H1 (cell line): Measurements from ENCODE around the gene EXOC1. TPM values are rescaled to one million over a fixed set of nuclear protein-coding genes. Genes with fewer than 3 reads are reported as not detected.
A peak's percentile ranks its signal among the peaks of the same experiment; 100 is the strongest.

Source experiments
- CTCF ChIA-PET: fragments of 300-600 bp; sonication (Branson Sonifier 250); formaldehyde crosslinking; loops from one replicate; lab custom pipeline; 2021; ENCODE audit not compliant: partially characterized antibody; lab: Charles Lee
- POLR2A ChIA-PET: fragments of 300-600 bp; sonication (Branson Sonifier 250); formaldehyde crosslinking; loops from one replicate; lab custom pipeline; 2021; ENCODE audit warnings: inconsistent platforms; ENCODE audit not compliant: partially characterized antibody; lab: Charles Lee
- DNase-seq, 2 experiments: peaks; one replicate each; pipeline versions ENCODE4 v3.0.0 to v3.0.0-alpha.2; 2010 to 2022; ENCODE audit warnings: low spot score in 2 of 2, low read depth in 1 of 2, mixed read lengths in 1 of 2
- FAIRE-seq: peaks from 2 replicates; lab custom pipeline; 2011; peaks lifted over from hg19 to GRCh38; lab: Jason Lieb, UNC
- H2AFZ ChIP-seq: 2 replicates; pipeline ENCODE4 v1.8.1; 2012; ENCODE audit warnings: low read length, inconsistent platforms
- H2AK5ac ChIP-seq: 2 replicates; pipeline ENCODE4 v1.6.1; 2013; ENCODE audit warnings: low read depth, low read length
- H2BK120ac ChIP-seq: replicated peaks from 2 replicates; pipeline ENCODE3; 2013; ENCODE audit warnings: low read depth, low read length, inconsistent platforms
- H2BK12ac ChIP-seq: 2 replicates; pipeline ENCODE4 v1.6.1; 2013; ENCODE audit warnings: low read depth, low read length
- H2BK15ac ChIP-seq: 2 replicates; pipeline ENCODE4 v1.6.1; 2013; ENCODE audit warnings: low read length
- H2BK20ac ChIP-seq: 2 replicates; pipeline ENCODE4 v1.6.1; 2013; ENCODE audit warnings: low read length
- H2BK5ac ChIP-seq: 2 replicates; pipeline ENCODE4 v1.6.1; 2013; ENCODE audit warnings: low read depth, low read length
- H3K14ac ChIP-seq: 2 replicates; pipeline ENCODE4 v1.6.1; 2013; ENCODE audit warnings: inconsistent platforms; ENCODE audit not compliant: insufficient read length
- H3K18ac ChIP-seq: 2 replicates; pipeline ENCODE4 v1.6.1; 2013; ENCODE audit warnings: low read length; ENCODE audit errors: extremely low read depth
- H3K23ac ChIP-seq: 2 replicates; pipeline ENCODE4 v1.6.1; 2013; ENCODE audit warnings: inconsistent platforms; ENCODE audit not compliant: insufficient read length
- H3K23me2 ChIP-seq: 2 replicates; pipeline ENCODE4 v1.6.1; 2013; ENCODE audit warnings: low read depth, low read length
- H3K27ac ChIP-seq: 2 replicates; pipeline ENCODE4 v1.6.1; 2011; ENCODE audit warnings: low read depth, low read length, inconsistent platforms
- H3K27me3 ChIP-seq, 4 experiments: replicated peaks in 1 of 4; 1 replicate in 1 of 4; 2 replicates in 3 of 4; pipeline versions ENCODE4 v1.6.1 to v1.8.1; 2011 to 2013; ENCODE audit warnings: low read length in 3 of 4, mild to moderate bottlenecking in 3 of 4, inconsistent platforms in 2 of 4, mixed read lengths in 2 of 4, moderate library complexity in 1 of 4; ENCODE audit not compliant: control insufficient read depth in 3 of 4, insufficient read depth in 3 of 4; ENCODE audit errors: extremely low read depth in 1 of 4
- H3K36me3 ChIP-seq, 4 experiments: 2 replicates each; pipeline versions ENCODE4 v1.6.1 to v1.8.1; 2011 to 2013; ENCODE audit warnings: mild to moderate bottlenecking in 4 of 4, low read length in 3 of 4, moderate library complexity in 2 of 4, control low read depth in 1 of 4, inconsistent platforms in 1 of 4; ENCODE audit not compliant: insufficient read depth in 4 of 4, control insufficient read depth in 2 of 4
- H3K4ac ChIP-seq: replicated peaks from 2 replicates; pipeline ENCODE3; 2013; ENCODE audit warnings: low read length, low read depth, mixed read lengths, inconsistent platforms; ENCODE audit not compliant: insufficient read length
- H3K4me1 ChIP-seq, 4 experiments: replicated peaks in 1 of 4; 1 replicate in 1 of 4; 2 replicates in 3 of 4; pipeline versions ENCODE4 v1.6.1 to v1.8.1; 2011 to 2013; ENCODE audit warnings: low read length in 3 of 4, inconsistent platforms in 2 of 4, mixed read lengths in 1 of 4; ENCODE audit not compliant: insufficient read depth in 4 of 4, control insufficient read depth in 3 of 4
- H3K4me2 ChIP-seq, 2 experiments: 2 replicates each; pipeline versions ENCODE4 v1.6.1 to v1.8.1; 2011 to 2013; ENCODE audit warnings: low read depth in 2 of 2, low read length in 2 of 2, control low read depth in 1 of 2, inconsistent platforms in 1 of 2, mild to moderate bottlenecking in 1 of 2; ENCODE audit not compliant: insufficient read depth in 1 of 2
- H3K4me3 ChIP-seq, 4 experiments: fragments of 200-600, 300-600 bp in 1 of 4; sonication (generic), shearing (Covaris generic), sonication (Bioruptor Twin) in 1 of 4; 2 replicates each; pipeline versions ENCODE4 v1.5.1 to v1.8.1; 2011 to 2016; ENCODE audit warnings: low read length in 4 of 4, low read depth in 3 of 4, control low read depth in 2 of 4, inconsistent platforms in 2 of 4, mild to moderate bottlenecking in 2 of 4, mixed read lengths in 1 of 4, moderate library complexity in 1 of 4; ENCODE audit not compliant: insufficient read depth in 2 of 4; ENCODE audit errors: extremely low read depth in 1 of 4
- H3K56ac ChIP-seq: replicated peaks from 2 replicates; pipeline ENCODE3; 2013; ENCODE audit warnings: low read depth, mild to moderate bottlenecking, mixed read lengths, low read length, inconsistent platforms; ENCODE audit not compliant: insufficient read length
- H3K79me1 ChIP-seq: 2 replicates; pipeline ENCODE4 v1.6.1; 2013; ENCODE audit warnings: low read depth, low read length, control low read depth
- H3K79me2 ChIP-seq, 2 experiments: 2 replicates each; pipeline versions ENCODE4 v1.6.1 to v1.8.1; 2012 to 2013; ENCODE audit warnings: low read length in 2 of 2, mild to moderate bottlenecking in 2 of 2, inconsistent platforms in 1 of 2; ENCODE audit not compliant: insufficient read depth in 2 of 2, control insufficient read depth in 1 of 2
- H3K9ac ChIP-seq, 4 experiments: replicated peaks in 1 of 4; 1 replicate in 1 of 4; 2 replicates in 3 of 4; pipeline versions ENCODE4 v1.6.1 to v1.8.1; 2011 to 2013; ENCODE audit warnings: low read depth in 3 of 4, low read length in 3 of 4, control low read depth in 2 of 4, mild to moderate bottlenecking in 2 of 4, moderate library complexity in 2 of 4, inconsistent platforms in 1 of 4; ENCODE audit errors: extremely low read depth in 1 of 4
- H3K9me3 ChIP-seq, 2 experiments: 2 replicates each; pipeline versions ENCODE4 v1.6.1 to v1.8.1; 2012 to 2013; ENCODE audit warnings: mild to moderate bottlenecking in 2 of 2, moderate library complexity in 2 of 2, control low read depth in 1 of 2, inconsistent platforms in 1 of 2, low read depth in 1 of 2, low read length in 1 of 2, mixed read lengths in 1 of 2; ENCODE audit not compliant: insufficient read depth in 2 of 2
- H4K20me1 ChIP-seq, 2 experiments: replicated peaks in 1 of 2; 2 replicates each; pipeline versions ENCODE3 to v1.8.1; 2011 to 2013; ENCODE audit warnings: inconsistent platforms in 2 of 2, low read length in 2 of 2, mild to moderate bottlenecking in 1 of 2; ENCODE audit not compliant: insufficient read depth in 2 of 2, control insufficient read depth in 1 of 2
- H4K5ac ChIP-seq: 2 replicates; pipeline ENCODE4 v1.6.1; 2013; ENCODE audit warnings: low read length, low read depth, mixed read lengths, inconsistent platforms; ENCODE audit not compliant: insufficient read length
- H4K8ac ChIP-seq: 2 replicates; pipeline ENCODE4 v1.8.0; 2013; ENCODE audit warnings: mild to moderate bottlenecking, moderate library complexity, low read length, inconsistent platforms; ENCODE audit not compliant: insufficient read depth; ENCODE audit errors: extremely low read depth
- H4K91ac ChIP-seq: replicated peaks from 2 replicates; pipeline ENCODE3; 2013; ENCODE audit warnings: low read length, mixed read lengths, inconsistent platforms; ENCODE audit not compliant: insufficient read length
- RAD21 ChIP-seq, 2 experiments: IDR thresholded peaks in 1 of 2; conservative IDR thresholded peaks in 1 of 2; 2 replicates each; pipeline ENCODE4 v1.6.1; 2011; ENCODE audit warnings: low read depth in 2 of 2, low read length in 2 of 2, improper control_type of control experiment in 1 of 2, inconsistent platforms in 1 of 2, mild to moderate bottlenecking in 1 of 2, moderate library complexity in 1 of 2
- WGBS, 2 experiments: shearing (Covaris generic) in 1 of 2; methylation state at CpG; one replicate each; pipeline versions ENCODE4 v1.1.6 to v1.1.7; 2013 to 2015; ENCODE audit warnings: low lambda C conversion rate in 2 of 2, mixed read lengths in 2 of 2, inconsistent platforms in 1 of 2, low coverage in 1 of 2, missing lambda C conversion rate in 1 of 2; ENCODE audit not compliant: insufficient replicate concordance in 2 of 2, insufficient coverage in 1 of 2, insufficient read length in 1 of 2; ENCODE audit errors: extremely low coverage in 1 of 2, missing lambda C conversion rate in 1 of 2; 5-methylcytosine and 5-hydroxymethylcytosine counted together
- polyA plus RNA-seq, 7 experiments: library from polyadenylated mRNA; depleted of rRNA in 3 of 7; stranded (reverse) in 5 of 7; unstranded in 2 of 7; fragments of >200 nt in 5 of 7; fragments of 200-250 nt in 2 of 7; gene quantifications; 1 replicate in 5 of 7; 2 replicates in 1 of 7; 4 replicates in 1 of 7; pipeline versions ENCODE4 v1.2.1 to v1.2.3, GENCODE V29; 2011 to 2013; ENCODE audit warnings: missing spikeins in 2 of 7, mixed read lengths in 2 of 7
- total RNA-seq: library from RNA; stranded (reverse); fragmentation: NEBNext Ultra II Directional; extraction: Animal tissue kit (Norgen Biotek cat#: 25700); gene quantifications from 2 replicates; pipeline ENCODE4 v1.2.1, GENCODE V29; 2021
- TF ChIP-seq, protein P1 (sequence below), 3 experiments: IDR thresholded peaks; 1 replicate in 2 of 3; 2 replicates in 1 of 3; pipeline versions ENCODE4 v1.5.1 to v1.6.1; 2011; ENCODE audit warnings: low read length in 3 of 3, mild to moderate bottlenecking in 3 of 3, inconsistent platforms in 2 of 3, low read depth in 1 of 3, moderate library complexity in 1 of 3; ENCODE audit not compliant: insufficient read depth in 1 of 3; ENCODE audit errors: control extremely low read depth in 1 of 3
- TF ChIP-seq, protein P2 (sequence below): IDR thresholded peaks from 2 replicates; pipeline ENCODE4 v1.6.1; 2012; ENCODE audit warnings: inconsistent platforms

Gene EXOC1
- total and polyA plus RNA-seq, 2 of the 8 experiments (the other 6 are each of a cell fraction or from before 2014, with no cell fraction given) = 5.9 to 19.6 TPM

DNA sequence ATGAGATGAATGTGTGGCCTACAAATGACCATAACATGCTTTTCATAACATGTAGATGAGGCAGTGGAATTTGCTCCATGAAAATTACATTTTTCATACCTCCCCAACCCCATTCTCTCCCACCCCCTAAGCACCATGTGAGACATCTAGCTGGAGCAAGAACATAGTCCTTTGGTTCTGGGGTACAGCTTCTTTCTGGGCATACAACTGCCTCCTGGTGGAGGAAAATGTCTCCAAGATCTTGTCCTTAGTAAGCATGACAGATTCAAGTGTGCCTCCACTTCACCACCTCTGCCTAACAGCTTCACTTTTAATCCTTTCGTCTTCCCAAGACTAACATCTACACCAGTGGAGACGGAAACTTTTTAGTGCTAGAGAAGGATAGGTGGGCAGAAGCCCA, 25.9 kb upstream of the EXOC1 start:
- 50% methylated on average over 2 of the region's 2 CpGs; no CpG with 5 or more reads in 1 of the 2 experiments for WGBS, 2 experiments
- Histone ChIP-seq H3K79me1 (no peaks in the 10 kb centered on the region), H3K4ac (no peak overlapping the region), H3K36me3 (no peaks in the 10 kb centered on the region), H3K27ac (no peak overlapping the region), H2BK120ac (no peak overlapping the region), H3K23me2 (no peaks in the 10 kb centered on the region), H3K14ac (no peak overlapping the region), H4K8ac (no peak overlapping the region), H3K23ac (no peak overlapping the region), H3K18ac (no peak overlapping the region), H2AK5ac (no peak overlapping the region), H2BK20ac (no peak overlapping the region), H2BK12ac (no peak overlapping the region), H3K4me3 (no peak overlapping the region), H3K9ac (no peak overlapping the region), H2BK15ac (no peak overlapping the region), H3K4me2 (no peak overlapping the region), H3K79me2 (no peaks in the 10 kb centered on the region), H4K5ac (no peak overlapping the region), H3K4me1 (no peaks in the 10 kb centered on the region), H4K91ac (no peak overlapping the region), H3K56ac (no peak overlapping the region), H2AFZ (no peak overlapping the region), H3K27me3 (no peaks in the 10 kb centered on the region), H4K20me1 (no peaks in the 10 kb centered on the region), H2BK5ac (no peak overlapping the region)
- DNase-seq (no peak), FAIRE-seq (no peak)
- CTCF ChIA-PET = interaction anchor here (0.7 to 1.1 kb wide), 3 partner anchors 9 to 386 kb away, joined by 3 read pairs; no protein-coding TSS in a partner anchor
- POLR2A ChIA-PET = no interaction called here
- TF ChIP-seq RAD21 (IDR thresholded peaks at IDR 0.05 in 1 of 2, conservative IDR thresholded peaks at IDR 0.05 in 1 of 2; ENCODE audit: low read depth in 2 of 2, low read length in 2 of 2) = peak in 1 of 2 experiments; percentile 18; a peak in 2 of 4 replicates
- TF ChIP-seq, protein P1, sequence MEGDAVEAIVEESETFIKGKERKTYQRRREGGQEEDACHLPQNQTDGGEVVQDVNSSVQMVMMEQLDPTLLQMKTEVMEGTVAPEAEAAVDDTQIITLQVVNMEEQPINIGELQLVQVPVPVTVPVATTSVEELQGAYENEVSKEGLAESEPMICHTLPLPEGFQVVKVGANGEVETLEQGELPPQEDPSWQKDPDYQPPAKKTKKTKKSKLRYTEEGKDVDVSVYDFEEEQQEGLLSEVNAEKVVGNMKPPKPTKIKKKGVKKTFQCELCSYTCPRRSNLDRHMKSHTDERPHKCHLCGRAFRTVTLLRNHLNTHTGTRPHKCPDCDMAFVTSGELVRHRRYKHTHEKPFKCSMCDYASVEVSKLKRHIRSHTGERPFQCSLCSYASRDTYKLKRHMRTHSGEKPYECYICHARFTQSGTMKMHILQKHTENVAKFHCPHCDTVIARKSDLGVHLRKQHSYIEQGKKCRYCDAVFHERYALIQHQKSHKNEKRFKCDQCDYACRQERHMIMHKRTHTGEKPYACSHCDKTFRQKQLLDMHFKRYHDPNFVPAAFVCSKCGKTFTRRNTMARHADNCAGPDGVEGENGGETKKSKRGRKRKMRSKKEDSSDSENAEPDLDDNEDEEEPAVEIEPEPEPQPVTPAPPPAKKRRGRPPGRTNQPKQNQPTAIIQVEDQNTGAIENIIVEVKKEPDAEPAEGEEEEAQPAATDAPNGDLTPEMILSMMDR (IDR thresholded peaks at IDR 0.05; ENCODE audit: control extremely low read depth in 1 of 3, insufficient read depth in 1 of 3, low read depth in 1 of 3, low read length in 3 of 3) = peak in 1 of 3 experiments; percentile 10; a peak in 1 of 4 replicates
- TF ChIP-seq, protein P2, sequence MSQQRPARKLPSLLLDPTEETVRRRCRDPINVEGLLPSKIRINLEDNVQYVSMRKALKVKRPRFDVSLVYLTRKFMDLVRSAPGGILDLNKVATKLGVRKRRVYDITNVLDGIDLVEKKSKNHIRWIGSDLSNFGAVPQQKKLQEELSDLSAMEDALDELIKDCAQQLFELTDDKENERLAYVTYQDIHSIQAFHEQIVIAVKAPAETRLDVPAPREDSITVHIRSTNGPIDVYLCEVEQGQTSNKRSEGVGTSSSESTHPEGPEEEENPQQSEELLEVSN = no peak
- TF ChIP-seq, all 59 proteins: peak for 2
- H3K9me3 ChIP-seq = no peaks in the 10 kb centered on the region
